HepG2 (cell line): ENCODE results near the gene OXLD1. TPM values are rescaled to one million over a fixed set of nuclear protein-coding genes. Genes with fewer than 3 reads are reported as not detected.
A peak's percentile ranks its signal among the peaks of the same experiment; 100 is the strongest.

Experiments
- SAFB2 ChIP-seq: sonication (generic); formaldehyde crosslinking; IDR thresholded peaks from 2 replicates; pipeline ENCODE4 v1.5.1; 2020; ENCODE audit warnings: missing genetic modification reagents, low read depth, mild to moderate bottlenecking, borderline replicate concordance
- TCF7L2 ChIP-seq: IDR thresholded peaks from 2 replicates; pipeline ENCODE4 v1.6.1; 2011; ENCODE audit warnings: mild to moderate bottlenecking, low read depth, low read length, moderate library complexity
- ZKSCAN5 ChIP-seq: sonication (generic); formaldehyde crosslinking; IDR thresholded peaks from 2 replicates; pipeline ENCODE4 v1.5.1; 2020; ENCODE audit warnings: mild to moderate bottlenecking, missing genetic modification reagents
- ZNF446 ChIP-seq: sonication (generic); formaldehyde crosslinking; IDR thresholded peaks from 2 replicates; pipeline ENCODE4 v1.5.0; 2020; ENCODE audit warnings: mild to moderate bottlenecking, missing genetic modification reagents
- polyA plus RNA-seq, 8 experiments: library from polyadenylated mRNA; depleted of rRNA in 3 of 8; stranded (reverse) in 7 of 8; unstranded in 1 of 8; fragments of >200 nt; fragmentation: Illumina TruSeq in 4 of 8; extraction: Trizol in 4 of 8; gene quantifications; 2 replicates each; pipeline versions ENCODE4 v1.2.1 to v1.2.3, GENCODE V29; 2011 to 2016; ENCODE audit warnings: low read depth in 4 of 8, missing spikeins in 1 of 8, mixed read lengths in 1 of 8; ENCODE audit not compliant: insufficient read depth in 1 of 8
- total RNA-seq, 5 experiments: library from RNA; depleted of rRNA; stranded (reverse); fragments of >200 nt; fragmentation: Illumina TruSeq; extraction: Trizol; gene quantifications; 2 replicates each; pipeline ENCODE4 v1.2.3, GENCODE V29; 2016; ENCODE audit warnings: low read depth in 1 of 5
- TF ChIP-seq, protein P1 (sequence below): sonication (generic); formaldehyde crosslinking; IDR thresholded peaks from 2 replicates; pipeline ENCODE4 v1.5.1; 2020; ENCODE audit warnings: missing genetic modification reagents, mild to moderate bottlenecking, borderline replicate concordance
- TF ChIP-seq, protein P2 (sequence below): sonication (generic); formaldehyde crosslinking; IDR thresholded peaks from 2 replicates; pipeline ENCODE4 v1.4.0; 2020; ENCODE audit warnings: missing genetic modification reagents
- TF ChIP-seq, protein P3 (sequence below): sonication (generic); formaldehyde crosslinking; IDR thresholded peaks from 2 replicates; pipeline ENCODE4 v1.4.0; 2020; ENCODE audit warnings: mild to moderate bottlenecking, missing genetic modification reagents

The OXLD1 gene
- total and polyA plus RNA-seq, 2 of the 13 experiments (the other 11 are each of a cell fraction or from before 2014, with no cell fraction given): 27.1 to 37.5 TPM

DNA sequence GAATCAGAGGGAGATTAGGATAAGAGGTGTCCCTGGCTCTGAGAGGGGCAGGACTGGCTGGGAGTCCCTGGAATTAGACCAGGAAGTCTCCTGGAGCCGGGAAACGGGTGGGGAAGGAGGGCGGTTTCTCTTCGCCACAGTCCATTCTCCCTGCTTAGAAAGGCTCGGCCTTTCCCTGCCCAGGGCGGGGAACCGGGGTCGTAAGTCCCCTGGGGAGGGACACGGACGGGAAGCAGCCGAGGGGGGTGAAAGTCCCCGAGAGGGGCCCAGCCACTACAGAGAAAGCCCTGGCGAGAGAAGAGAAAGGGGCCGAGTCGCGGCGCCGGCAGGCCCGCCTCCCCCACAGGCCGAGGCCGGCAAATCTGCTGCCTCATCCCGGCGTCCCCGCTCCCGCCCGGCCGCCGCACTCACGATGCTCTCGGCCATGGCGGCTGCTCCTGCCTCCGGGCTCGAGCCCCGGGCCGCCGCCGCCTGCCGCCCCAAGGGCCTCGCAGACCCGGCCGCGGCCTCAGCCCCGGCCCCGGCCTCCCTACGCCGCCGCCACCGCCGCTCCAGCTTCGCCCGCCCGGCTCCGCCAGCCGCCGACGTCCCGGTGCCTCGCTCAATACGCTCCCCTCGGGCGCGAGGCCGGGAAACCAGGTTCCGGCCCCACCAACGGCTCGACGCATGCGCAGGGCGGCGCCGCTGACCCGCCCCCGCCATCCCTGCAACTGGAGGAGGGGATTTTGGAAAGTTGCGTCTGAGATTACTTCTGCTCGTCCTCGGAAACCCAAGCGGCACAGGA, 29.7 kb downstream of the OXLD1 start, which contains the start of the genes NPLOC4 and TSPAN10 (continued):
- TF ChIP-seq, protein P1, sequence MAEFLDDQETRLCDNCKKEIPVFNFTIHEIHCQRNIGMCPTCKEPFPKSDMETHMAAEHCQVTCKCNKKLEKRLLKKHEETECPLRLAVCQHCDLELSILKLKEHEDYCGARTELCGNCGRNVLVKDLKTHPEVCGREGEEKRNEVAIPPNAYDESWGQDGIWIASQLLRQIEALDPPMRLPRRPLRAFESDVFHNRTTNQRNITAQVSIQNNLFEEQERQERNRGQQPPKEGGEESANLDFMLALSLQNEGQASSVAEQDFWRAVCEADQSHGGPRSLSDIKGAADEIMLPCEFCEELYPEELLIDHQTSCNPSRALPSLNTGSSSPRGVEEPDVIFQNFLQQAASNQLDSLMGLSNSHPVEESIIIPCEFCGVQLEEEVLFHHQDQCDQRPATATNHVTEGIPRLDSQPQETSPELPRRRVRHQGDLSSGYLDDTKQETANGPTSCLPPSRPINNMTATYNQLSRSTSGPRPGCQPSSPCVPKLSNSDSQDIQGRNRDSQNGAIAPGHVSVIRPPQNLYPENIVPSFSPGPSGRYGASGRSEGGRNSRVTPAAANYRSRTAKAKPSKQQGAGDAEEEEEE (CRISPR knock-in tag): no peak
- TF ChIP-seq, protein P2, sequence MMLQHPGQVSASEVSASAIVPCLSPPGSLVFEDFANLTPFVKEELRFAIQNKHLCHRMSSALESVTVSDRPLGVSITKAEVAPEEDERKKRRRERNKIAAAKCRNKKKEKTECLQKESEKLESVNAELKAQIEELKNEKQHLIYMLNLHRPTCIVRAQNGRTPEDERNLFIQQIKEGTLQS: peak; percentile 80
- TF ChIP-seq, protein P3, sequence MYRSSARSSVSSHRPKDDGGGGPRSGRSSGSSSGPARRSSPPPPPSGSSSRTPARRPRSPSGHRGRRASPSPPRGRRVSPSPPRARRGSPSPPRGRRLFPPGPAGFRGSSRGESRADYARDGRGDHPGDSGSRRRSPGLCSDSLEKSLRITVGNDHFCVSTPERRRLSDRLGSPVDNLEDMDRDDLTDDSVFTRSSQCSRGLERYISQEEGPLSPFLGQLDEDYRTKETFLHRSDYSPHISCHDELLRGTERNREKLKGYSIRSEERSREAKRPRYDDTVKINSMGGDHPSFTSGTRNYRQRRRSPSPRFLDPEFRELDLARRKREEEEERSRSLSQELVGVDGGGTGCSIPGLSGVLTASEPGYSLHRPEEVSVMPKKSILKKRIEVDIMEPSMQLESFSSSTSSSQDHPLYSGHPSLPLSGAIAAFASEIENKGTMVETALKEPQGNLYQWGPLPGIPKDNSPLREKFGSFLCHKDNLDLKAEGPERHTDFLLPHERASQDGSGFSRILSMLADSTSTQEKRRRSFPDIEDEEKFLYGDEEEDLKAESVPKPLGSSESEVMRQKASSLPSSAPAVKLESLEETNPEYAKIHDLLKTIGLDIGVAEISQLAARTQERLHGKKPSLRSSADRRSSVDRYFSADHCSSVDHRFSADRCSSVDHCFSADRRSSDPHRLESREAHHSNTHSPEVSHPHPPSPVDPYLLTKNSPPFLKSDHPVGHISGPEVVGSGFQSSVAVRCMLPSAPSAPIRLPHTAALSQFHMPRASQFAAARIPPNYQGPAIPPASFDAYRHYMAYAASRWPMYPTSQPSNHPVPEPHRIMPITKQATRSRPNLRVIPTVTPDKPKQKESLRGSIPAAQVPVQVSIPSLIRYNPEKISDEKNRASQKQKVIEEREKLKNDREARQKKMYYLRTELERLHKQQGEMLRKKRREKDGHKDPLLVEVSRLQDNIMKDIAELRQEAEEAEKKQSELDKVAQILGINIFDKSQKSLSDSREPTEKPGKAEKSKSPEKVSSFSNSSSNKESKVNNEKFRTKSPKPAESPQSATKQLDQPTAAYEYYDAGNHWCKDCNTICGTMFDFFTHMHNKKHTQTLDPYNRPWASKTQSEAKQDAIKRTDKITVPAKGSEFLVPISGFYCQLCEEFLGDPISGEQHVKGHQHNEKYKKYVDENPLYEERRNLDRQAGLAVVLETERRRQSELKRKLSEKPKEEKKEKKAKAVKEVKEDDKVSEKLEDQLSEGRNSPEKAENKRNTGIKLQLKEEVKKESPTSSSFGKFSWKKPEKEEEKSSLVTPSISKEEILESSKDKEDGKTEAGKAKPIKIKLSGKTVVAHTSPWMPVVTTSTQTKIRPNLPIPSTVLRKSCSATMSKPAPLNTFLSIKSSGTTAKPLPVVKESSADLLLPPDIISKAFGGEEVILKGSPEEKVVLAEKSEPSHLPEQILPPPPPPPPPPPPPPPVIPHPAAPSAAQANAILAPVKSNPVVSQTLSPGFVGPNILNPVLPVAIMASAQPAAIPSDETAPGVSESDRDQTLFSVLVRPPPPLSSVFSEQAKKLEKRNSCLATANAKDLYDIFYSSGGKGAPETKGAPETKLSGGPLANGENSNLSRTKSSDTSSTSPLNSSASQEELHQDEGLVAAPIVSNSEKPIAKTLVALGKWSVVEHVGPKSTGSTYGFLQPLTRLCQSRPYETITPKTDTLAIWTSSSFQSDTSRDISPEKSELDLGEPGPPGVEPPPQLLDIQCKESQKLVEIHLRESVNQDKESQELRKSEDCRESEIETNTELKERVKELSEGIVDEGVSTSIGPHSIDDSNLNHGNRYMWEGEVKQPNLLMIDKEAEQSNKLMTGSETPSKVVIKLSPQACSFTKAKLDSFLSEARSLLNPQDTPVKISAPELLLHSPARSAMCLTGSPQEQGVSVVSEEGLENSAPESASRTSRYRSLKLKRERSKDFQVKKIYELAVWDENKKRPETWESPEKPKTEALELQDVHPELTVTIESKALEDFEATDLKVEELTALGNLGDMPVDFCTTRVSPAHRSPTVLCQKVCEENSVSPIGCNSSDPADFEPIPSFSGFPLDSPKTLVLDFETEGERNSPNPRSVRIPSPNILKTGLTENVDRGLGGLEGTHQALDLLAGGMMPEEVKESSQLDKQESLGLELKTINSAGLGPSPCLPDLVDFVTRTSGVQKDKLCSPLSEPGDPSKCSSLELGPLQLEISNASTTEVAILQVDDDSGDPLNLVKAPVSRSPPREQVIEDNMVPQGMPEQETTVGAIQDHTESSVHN (CRISPR knock-in tag): no peak
- no peak for TF ChIP-seq ZKSCAN5
- TF ChIP-seq TCF7L2: no peak
- peak; percentile 57; the same call in 1 of the 2 replicates for TF ChIP-seq SAFB2 (CRISPR knock-in tag)
- peak; percentile 81; the same call in 1 of the 2 replicates for TF ChIP-seq ZNF446 (CRISPR knock-in tag)
- TF ChIP-seq, all 625 proteins: peak for 329
